Esophagus muscularis mucosa (tissue), 4 donors: ENCODE data around the gene PPP1R2C.

ENCODE experiments used
- EP300 ChIP-seq: sonication (generic); formaldehyde crosslinking; IDR thresholded peaks from one replicate; pipeline ENCODE4 v1.6.1; 2017; ENCODE audit warnings: antibody characterized with exemption
- POLR2A ChIP-seq: fragments of 450-650 bp; IDR thresholded peaks from one replicate; pipeline ENCODE4 v1.6.1; 2017; ENCODE audit warnings: antibody characterized with exemption, moderate library complexity, mild to moderate bottlenecking, low read depth
- POLR2AphosphoS5 ChIP-seq, 2 donors: sonication (generic); formaldehyde crosslinking; IDR thresholded peaks; one replicate each; pipeline ENCODE4 v1.6.1; 2017; ENCODE audit warnings: antibody characterized with exemption in 2 of 2
- TF ChIP-seq, protein P1 (sequence below), 3 experiments: fragments of 200-600 bp in 2 of 3; fragments of 450-650 bp in 1 of 3; sonication (generic) in 2 of 3; IDR thresholded peaks; one replicate each; pipeline ENCODE4 v1.5.1; 2017 to 2019; ENCODE audit warnings: antibody characterized with exemption in 3 of 3, mild to moderate bottlenecking in 2 of 3, moderate library complexity in 1 of 3

DNA sequence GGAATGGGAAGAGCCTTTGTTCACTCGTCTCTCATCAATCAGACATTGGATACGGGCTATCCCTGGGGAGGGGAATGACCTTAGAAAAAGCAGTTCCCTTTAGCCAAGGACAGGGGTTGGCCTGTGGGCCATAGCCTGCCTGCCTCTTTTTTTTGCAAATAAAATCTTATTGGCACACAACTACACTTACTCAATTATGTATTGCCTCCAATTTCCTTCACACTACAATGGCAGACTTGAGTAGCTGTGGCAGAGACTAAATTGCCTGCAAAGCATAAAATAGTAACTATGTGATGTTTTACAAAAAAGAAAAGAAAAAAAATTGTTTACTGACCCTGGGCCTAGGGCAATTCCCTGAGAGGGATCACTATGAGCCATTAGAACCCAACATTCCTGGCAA lies 23.4 kb downstream of the PPP1R2C start:
- TF ChIP-seq, protein P1, sequence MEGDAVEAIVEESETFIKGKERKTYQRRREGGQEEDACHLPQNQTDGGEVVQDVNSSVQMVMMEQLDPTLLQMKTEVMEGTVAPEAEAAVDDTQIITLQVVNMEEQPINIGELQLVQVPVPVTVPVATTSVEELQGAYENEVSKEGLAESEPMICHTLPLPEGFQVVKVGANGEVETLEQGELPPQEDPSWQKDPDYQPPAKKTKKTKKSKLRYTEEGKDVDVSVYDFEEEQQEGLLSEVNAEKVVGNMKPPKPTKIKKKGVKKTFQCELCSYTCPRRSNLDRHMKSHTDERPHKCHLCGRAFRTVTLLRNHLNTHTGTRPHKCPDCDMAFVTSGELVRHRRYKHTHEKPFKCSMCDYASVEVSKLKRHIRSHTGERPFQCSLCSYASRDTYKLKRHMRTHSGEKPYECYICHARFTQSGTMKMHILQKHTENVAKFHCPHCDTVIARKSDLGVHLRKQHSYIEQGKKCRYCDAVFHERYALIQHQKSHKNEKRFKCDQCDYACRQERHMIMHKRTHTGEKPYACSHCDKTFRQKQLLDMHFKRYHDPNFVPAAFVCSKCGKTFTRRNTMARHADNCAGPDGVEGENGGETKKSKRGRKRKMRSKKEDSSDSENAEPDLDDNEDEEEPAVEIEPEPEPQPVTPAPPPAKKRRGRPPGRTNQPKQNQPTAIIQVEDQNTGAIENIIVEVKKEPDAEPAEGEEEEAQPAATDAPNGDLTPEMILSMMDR (IDR thresholded peaks at IDR 0.05): no peak
- TF ChIP-seq POLR2A (no peak), POLR2AphosphoS5 (IDR thresholded peaks at IDR 0.05) (no peak), EP300 (no peak)
